Neural cell (in vitro differentiated cells): Measurements from ENCODE around the gene ACBD6. TPM values are rescaled to one million over a fixed set of nuclear protein-coding genes. Genes with fewer than 3 reads are reported as not detected.

ENCODE experiments used
- H2AFZ ChIP-seq: fragments of 200-600, 300-800 bp; sonication (generic), shearing (Covaris generic); 2 replicates; pipeline ENCODE4 v1.6.0; 2014; ENCODE audit warnings: low read depth, mild to moderate bottlenecking, antibody characterized with exemption, low read length, moderate library complexity
- H3F3A ChIP-seq: fragments of 200-600 bp; shearing (Covaris generic); 2 replicates; pipeline ENCODE4 v1.6.1; 2016; ENCODE audit warnings: mild to moderate bottlenecking, moderate library complexity, mixed read lengths, antibody characterized with exemption, low read length; ENCODE audit not compliant: insufficient read depth, poor library complexity, severe bottlenecking
- H3K27ac ChIP-seq: fragments of 200-600, 300-800 bp; sonication (generic), shearing (Covaris generic); 2 replicates; pipeline ENCODE4 v1.5.1; 2014; ENCODE audit warnings: mild to moderate bottlenecking, low read length, moderate library complexity
- H3K27me3 ChIP-seq: fragments of 300-800, 200-600 bp; sonication (generic), shearing (Covaris generic); 2 replicates; pipeline ENCODE4 v1.6.0; 2014; ENCODE audit warnings: mild to moderate bottlenecking, low read depth, low read length, moderate library complexity; ENCODE audit not compliant: insufficient read depth
- H3K36me3 ChIP-seq: fragments of 300-800, 200-600 bp; sonication (generic), shearing (Covaris generic); 2 replicates; pipeline ENCODE4 v1.5.1; 2014; ENCODE audit warnings: mild to moderate bottlenecking, antibody characterized with exemption, low read length, moderate library complexity; ENCODE audit not compliant: insufficient read depth
- H3K4me2 ChIP-seq: fragments of 300-800, 200-600 bp; sonication (generic), shearing (Covaris generic); 2 replicates; pipeline ENCODE4 v1.6.0; 2014; ENCODE audit warnings: mild to moderate bottlenecking, low read length
- H3K4me3 ChIP-seq: fragments of 300-800, 200-600 bp; sonication (generic), shearing (Covaris generic); 2 replicates; pipeline ENCODE4 v1.5.1; 2014; ENCODE audit warnings: mild to moderate bottlenecking, low read length, moderate library complexity
- H3K79me2 ChIP-seq: fragments of 200-600 bp; shearing (Covaris generic); replicated peaks from 2 replicates; pipeline ENCODE4 v1.6.0; 2014; ENCODE audit warnings: mild to moderate bottlenecking, low read length, moderate library complexity; ENCODE audit not compliant: insufficient read depth
- H3K9ac ChIP-seq: fragments of 300-800, 200-600 bp; sonication (generic), shearing (Covaris generic); 2 replicates; pipeline ENCODE4 v1.6.1; 2016; ENCODE audit warnings: mild to moderate bottlenecking, low read length, mixed read lengths
- H3K9me2 ChIP-seq: fragments of 200-600 bp; shearing (Covaris generic); 2 replicates; pipeline ENCODE4 v1.6.1; 2016; ENCODE audit warnings: mild to moderate bottlenecking, low read length, mixed read lengths; ENCODE audit not compliant: insufficient read depth
- H3K9me3 ChIP-seq: fragments of 200-600, 300-800 bp; sonication (generic), shearing (Covaris generic); 2 replicates; pipeline ENCODE4 v1.6.1; 2016; ENCODE audit warnings: mild to moderate bottlenecking, mixed run types, low read length, moderate library complexity, mixed read lengths
- H4K20me1 ChIP-seq: fragments of 200-600 bp; shearing (Covaris generic); 2 replicates; pipeline ENCODE4 v1.6.1; 2016; ENCODE audit warnings: mild to moderate bottlenecking, mixed run types; ENCODE audit not compliant: insufficient read depth
- EP300 ChIP-seq: fragments of 450-650 bp; conservative IDR thresholded peaks from 2 replicates; pipeline ENCODE4 v1.6.1; 2014; ENCODE audit warnings: antibody characterized with exemption, mild to moderate bottlenecking, moderate library complexity; ENCODE audit not compliant: poor library complexity, severe bottlenecking
- EZH2 ChIP-seq: fragments of 200-600, 300-800 bp; shearing (Covaris generic), sonication (generic); IDR thresholded peaks from 2 replicates; pipeline ENCODE4 v1.6.1; 2014; ENCODE audit warnings: antibody characterized with exemption, low read length, borderline replicate concordance, mild to moderate bottlenecking; ENCODE audit not compliant: insufficient read depth, poor library complexity, severe bottlenecking
- MXI1 ChIP-seq: fragments of 450-650 bp; conservative IDR thresholded peaks from 2 replicates; pipeline ENCODE4 v1.6.1; 2014; ENCODE audit warnings: antibody characterized with exemption, mild to moderate bottlenecking; ENCODE audit not compliant: poor library complexity, severe bottlenecking
- POLR2AphosphoS5 ChIP-seq: IDR thresholded peaks from 2 replicates; pipeline ENCODE4 v1.6.1; 2012
- RAD21 ChIP-seq: fragments of 450-650 bp; conservative IDR thresholded peaks from 2 replicates; pipeline ENCODE4 v1.6.1; 2014; ENCODE audit warnings: antibody characterized with exemption, mild to moderate bottlenecking, moderate library complexity
- SMC3 ChIP-seq: fragments of 450-650 bp; conservative IDR thresholded peaks from 2 replicates; pipeline ENCODE4 v1.6.1; 2014; ENCODE audit warnings: antibody characterized with exemption, mild to moderate bottlenecking, moderate library complexity; ENCODE audit not compliant: poor library complexity
- TAF1 ChIP-seq: IDR thresholded peaks from 2 replicates; pipeline ENCODE4 v1.6.1; 2012; ENCODE audit warnings: low read depth
- polyA plus RNA-seq: library from polyadenylated mRNA; depleted of rRNA; stranded (reverse); fragments of >200 nt; gene quantifications from 2 replicates; pipeline ENCODE4 v1.2.3, GENCODE V29; 2014
- TF ChIP-seq, protein P1 (sequence below): IDR thresholded peaks from 2 replicates; pipeline ENCODE4 v1.6.1; 2012; ENCODE audit warnings: borderline replicate concordance
- TF ChIP-seq, protein P2 (sequence below): fragments of 450-650 bp; IDR thresholded peaks from 2 replicates; pipeline ENCODE4 v1.5.1; 2014; ENCODE audit warnings: antibody characterized with exemption, mild to moderate bottlenecking, moderate library complexity; ENCODE audit not compliant: poor library complexity, severe bottlenecking

Gene ACBD6
- polyA plus RNA-seq, 1 donor from 2014 or later = 92.4 TPM

GRCh38 chr1:180353945-180354344, 148.4 kb downstream of the ACBD6 start:
- H3K9me2 ChIP-seq = no peaks in the 10 kb centered on the region
- H3K36me3 ChIP-seq = no peaks in the 10 kb centered on the region
- peak overlapping the region; percentile 48 for H3K4me3 ChIP-seq
- no peak overlapping the region for H3K27ac ChIP-seq
- H3K9me3 ChIP-seq = no peaks in the 10 kb centered on the region
- H2AFZ ChIP-seq = no peak overlapping the region
- H4K20me1 ChIP-seq = no peaks in the 10 kb centered on the region
- H3K4me2 ChIP-seq = peak overlapping the region; percentile 43
- no peak for TF ChIP-seq RAD21
- no peak for TF ChIP-seq SMC3
- TF ChIP-seq, protein P1, sequence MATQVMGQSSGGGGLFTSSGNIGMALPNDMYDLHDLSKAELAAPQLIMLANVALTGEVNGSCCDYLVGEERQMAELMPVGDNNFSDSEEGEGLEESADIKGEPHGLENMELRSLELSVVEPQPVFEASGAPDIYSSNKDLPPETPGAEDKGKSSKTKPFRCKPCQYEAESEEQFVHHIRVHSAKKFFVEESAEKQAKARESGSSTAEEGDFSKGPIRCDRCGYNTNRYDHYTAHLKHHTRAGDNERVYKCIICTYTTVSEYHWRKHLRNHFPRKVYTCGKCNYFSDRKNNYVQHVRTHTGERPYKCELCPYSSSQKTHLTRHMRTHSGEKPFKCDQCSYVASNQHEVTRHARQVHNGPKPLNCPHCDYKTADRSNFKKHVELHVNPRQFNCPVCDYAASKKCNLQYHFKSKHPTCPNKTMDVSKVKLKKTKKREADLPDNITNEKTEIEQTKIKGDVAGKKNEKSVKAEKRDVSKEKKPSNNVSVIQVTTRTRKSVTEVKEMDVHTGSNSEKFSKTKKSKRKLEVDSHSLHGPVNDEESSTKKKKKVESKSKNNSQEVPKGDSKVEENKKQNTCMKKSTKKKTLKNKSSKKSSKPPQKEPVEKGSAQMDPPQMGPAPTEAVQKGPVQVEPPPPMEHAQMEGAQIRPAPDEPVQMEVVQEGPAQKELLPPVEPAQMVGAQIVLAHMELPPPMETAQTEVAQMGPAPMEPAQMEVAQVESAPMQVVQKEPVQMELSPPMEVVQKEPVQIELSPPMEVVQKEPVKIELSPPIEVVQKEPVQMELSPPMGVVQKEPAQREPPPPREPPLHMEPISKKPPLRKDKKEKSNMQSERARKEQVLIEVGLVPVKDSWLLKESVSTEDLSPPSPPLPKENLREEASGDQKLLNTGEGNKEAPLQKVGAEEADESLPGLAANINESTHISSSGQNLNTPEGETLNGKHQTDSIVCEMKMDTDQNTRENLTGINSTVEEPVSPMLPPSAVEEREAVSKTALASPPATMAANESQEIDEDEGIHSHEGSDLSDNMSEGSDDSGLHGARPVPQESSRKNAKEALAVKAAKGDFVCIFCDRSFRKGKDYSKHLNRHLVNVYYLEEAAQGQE = peak; percentile 60
- TF ChIP-seq EP300 = peak; percentile 80
- TF ChIP-seq, protein P2, sequence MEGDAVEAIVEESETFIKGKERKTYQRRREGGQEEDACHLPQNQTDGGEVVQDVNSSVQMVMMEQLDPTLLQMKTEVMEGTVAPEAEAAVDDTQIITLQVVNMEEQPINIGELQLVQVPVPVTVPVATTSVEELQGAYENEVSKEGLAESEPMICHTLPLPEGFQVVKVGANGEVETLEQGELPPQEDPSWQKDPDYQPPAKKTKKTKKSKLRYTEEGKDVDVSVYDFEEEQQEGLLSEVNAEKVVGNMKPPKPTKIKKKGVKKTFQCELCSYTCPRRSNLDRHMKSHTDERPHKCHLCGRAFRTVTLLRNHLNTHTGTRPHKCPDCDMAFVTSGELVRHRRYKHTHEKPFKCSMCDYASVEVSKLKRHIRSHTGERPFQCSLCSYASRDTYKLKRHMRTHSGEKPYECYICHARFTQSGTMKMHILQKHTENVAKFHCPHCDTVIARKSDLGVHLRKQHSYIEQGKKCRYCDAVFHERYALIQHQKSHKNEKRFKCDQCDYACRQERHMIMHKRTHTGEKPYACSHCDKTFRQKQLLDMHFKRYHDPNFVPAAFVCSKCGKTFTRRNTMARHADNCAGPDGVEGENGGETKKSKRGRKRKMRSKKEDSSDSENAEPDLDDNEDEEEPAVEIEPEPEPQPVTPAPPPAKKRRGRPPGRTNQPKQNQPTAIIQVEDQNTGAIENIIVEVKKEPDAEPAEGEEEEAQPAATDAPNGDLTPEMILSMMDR = no peak
- no peak for TF ChIP-seq TAF1
- no peak for TF ChIP-seq MXI1
- TF ChIP-seq POLR2AphosphoS5 = peak; percentile 85
- no peak for TF ChIP-seq EZH2
- H3K27me3 ChIP-seq = no peaks in the 10 kb centered on the region
- no peaks in the 10 kb centered on the region for H3K79me2 ChIP-seq
- H3K9ac ChIP-seq = no peak overlapping the region
- no peaks in the 10 kb centered on the region for H3F3A ChIP-seq

GRCh38 chr1:180352588-180352987, 149.8 kb downstream of the ACBD6 start:
- no peak overlapping the region for H3K4me2 ChIP-seq
- TF ChIP-seq SMC3 (no peak), EZH2 (no peak), TAF1 (no peak), POLR2AphosphoS5 (no peak), EP300 (no peak), RAD21 (no peak), MXI1 (no peak)
- TF ChIP-seq, protein P1 = no peak
- TF ChIP-seq, protein P2 = no peak
- no peaks in the 10 kb centered on the region for H3K27me3 ChIP-seq
- H3F3A ChIP-seq = no peaks in the 10 kb centered on the region
- no peaks in the 10 kb centered on the region for H3K9me3 ChIP-seq
- no peak overlapping the region for H3K4me3 ChIP-seq
- no peaks in the 10 kb centered on the region for H3K9me2 ChIP-seq
- no peaks in the 10 kb centered on the region for H3K36me3 ChIP-seq
- H4K20me1 ChIP-seq = no peaks in the 10 kb centered on the region
- no peak overlapping the region for H3K9ac ChIP-seq
- H3K27ac ChIP-seq = no peak overlapping the region
- no peak overlapping the region for H2AFZ ChIP-seq
- no peaks in the 10 kb centered on the region for H3K79me2 ChIP-seq
